ENCODE results near the gene SPRYD7. TPM values are rescaled to one million over a fixed set of nuclear protein-coding genes. Genes with fewer than 3 reads are reported as not detected.

The SPRYD7 gene
- total and polyA plus RNA-seq, 2 of the 13 experiments (the other 11 are each of a cell fraction or from before 2014, with no cell fraction given) = 2.7 to 5.9 TPM

DNA sequence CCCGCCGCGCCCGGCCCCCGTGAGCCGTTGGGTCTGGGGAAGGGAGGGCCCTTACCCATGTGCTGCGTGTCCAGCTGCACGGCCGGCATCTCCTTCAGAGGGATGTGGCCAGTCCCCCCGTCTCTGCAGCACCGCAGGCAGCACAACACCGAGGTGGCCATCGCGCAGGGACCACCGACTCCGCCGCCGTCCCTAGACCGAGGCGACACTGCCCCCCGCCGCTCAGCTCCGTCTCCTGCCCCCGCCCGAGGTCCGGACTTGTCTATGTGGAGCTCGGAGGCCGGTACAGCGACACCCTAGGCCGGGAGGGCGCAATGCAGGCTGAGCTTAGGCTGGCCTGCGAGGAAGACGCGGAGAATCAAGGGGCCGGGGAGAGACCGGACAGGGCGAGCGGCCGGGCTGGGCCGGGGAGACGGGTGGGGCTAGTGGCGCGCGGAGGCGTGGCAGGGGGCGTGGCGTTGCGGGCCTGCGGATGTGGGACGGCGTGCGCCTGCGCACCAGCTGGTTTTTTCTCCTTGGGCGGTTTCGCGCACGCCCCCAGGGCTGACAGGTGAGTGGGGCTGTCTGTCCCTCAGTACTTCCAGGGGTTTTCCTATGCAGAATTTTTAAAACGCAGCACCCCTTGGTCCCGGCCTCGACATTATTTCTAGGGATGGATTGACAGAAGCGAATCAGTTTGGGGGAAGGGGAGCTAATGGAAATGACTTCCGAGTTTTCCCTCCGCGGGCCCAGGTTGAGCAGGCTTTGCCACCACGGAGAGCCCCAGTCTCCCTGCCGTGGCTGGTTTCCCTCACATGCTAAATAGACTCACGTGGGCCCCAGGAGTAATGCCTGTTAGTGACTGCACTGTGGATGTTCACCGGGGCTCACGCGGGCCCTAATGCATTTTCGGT is at the start of gene SPRYD7 (continued):
- TF ChIP-seq, protein P1, sequence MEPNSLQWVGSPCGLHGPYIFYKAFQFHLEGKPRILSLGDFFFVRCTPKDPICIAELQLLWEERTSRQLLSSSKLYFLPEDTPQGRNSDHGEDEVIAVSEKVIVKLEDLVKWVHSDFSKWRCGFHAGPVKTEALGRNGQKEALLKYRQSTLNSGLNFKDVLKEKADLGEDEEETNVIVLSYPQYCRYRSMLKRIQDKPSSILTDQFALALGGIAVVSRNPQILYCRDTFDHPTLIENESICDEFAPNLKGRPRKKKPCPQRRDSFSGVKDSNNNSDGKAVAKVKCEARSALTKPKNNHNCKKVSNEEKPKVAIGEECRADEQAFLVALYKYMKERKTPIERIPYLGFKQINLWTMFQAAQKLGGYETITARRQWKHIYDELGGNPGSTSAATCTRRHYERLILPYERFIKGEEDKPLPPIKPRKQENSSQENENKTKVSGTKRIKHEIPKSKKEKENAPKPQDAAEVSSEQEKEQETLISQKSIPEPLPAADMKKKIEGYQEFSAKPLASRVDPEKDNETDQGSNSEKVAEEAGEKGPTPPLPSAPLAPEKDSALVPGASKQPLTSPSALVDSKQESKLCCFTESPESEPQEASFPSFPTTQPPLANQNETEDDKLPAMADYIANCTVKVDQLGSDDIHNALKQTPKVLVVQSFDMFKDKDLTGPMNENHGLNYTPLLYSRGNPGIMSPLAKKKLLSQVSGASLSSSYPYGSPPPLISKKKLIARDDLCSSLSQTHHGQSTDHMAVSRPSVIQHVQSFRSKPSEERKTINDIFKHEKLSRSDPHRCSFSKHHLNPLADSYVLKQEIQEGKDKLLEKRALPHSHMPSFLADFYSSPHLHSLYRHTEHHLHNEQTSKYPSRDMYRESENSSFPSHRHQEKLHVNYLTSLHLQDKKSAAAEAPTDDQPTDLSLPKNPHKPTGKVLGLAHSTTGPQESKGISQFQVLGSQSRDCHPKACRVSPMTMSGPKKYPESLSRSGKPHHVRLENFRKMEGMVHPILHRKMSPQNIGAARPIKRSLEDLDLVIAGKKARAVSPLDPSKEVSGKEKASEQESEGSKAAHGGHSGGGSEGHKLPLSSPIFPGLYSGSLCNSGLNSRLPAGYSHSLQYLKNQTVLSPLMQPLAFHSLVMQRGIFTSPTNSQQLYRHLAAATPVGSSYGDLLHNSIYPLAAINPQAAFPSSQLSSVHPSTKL (CRISPR knock-in tag; IDR thresholded peaks at IDR 0.05) = peak; percentile 83
- TF ChIP-seq, protein P2, sequence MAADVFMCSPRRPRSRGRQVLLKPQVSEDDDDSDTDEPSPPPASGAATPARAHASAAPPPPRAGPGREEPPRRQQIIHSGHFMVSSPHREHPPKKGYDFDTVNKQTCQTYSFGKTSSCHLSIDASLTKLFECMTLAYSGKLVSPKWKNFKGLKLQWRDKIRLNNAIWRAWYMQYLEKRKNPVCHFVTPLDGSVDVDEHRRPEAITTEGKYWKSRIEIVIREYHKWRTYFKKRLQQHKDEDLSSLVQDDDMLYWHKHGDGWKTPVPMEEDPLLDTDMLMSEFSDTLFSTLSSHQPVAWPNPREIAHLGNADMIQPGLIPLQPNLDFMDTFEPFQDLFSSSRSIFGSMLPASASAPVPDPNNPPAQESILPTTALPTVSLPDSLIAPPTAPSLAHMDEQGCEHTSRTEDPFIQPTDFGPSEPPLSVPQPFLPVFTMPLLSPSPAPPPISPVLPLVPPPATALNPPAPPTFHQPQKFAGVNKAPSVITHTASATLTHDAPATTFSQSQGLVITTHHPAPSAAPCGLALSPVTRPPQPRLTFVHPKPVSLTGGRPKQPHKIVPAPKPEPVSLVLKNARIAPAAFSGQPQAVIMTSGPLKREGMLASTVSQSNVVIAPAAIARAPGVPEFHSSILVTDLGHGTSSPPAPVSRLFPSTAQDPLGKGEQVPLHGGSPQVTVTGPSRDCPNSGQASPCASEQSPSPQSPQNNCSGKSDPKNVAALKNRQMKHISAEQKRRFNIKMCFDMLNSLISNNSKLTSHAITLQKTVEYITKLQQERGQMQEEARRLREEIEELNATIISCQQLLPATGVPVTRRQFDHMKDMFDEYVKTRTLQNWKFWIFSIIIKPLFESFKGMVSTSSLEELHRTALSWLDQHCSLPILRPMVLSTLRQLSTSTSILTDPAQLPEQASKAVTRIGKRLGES (CRISPR knock-in tag; IDR thresholded peaks at IDR 0.05; ENCODE audit: borderline replicate concordance) = no peak; the same call in 1 of the 2 replicates
- TF ChIP-seq ZNF256 (CRISPR knock-in tag; conservative IDR thresholded peaks at IDR 0.05) (no peak), HOXA7 (CRISPR knock-in tag; IDR thresholded peaks at IDR 0.05) (no peak), ZFYVE20 (CRISPR knock-in tag; IDR thresholded peaks at IDR 0.05; ENCODE audit: borderline replicate concordance, low read depth) (no peak), SOX6 (IDR thresholded peaks at IDR 0.05) (no peak), SOX6 (CRISPR knock-in tag; IDR thresholded peaks at IDR 0.05) (peak; percentile 84), PHF21A (CRISPR knock-in tag; IDR thresholded peaks at IDR 0.05) (peak; percentile 81), HNRNPUL1 (IDR thresholded peaks at IDR 0.05; ENCODE audit: low read depth, low read length) (no peak), KLF11 (CRISPR knock-in tag; IDR thresholded peaks at IDR 0.05) (no peak), FOXM1 (CRISPR knock-in tag; IDR thresholded peaks at IDR 0.05) (no peak), KLF16 (CRISPR knock-in tag; IDR thresholded peaks at IDR 0.05) (peak in 1 of 2 experiments; percentile 88; a peak in 1 of 4 replicates), BCL6 (CRISPR knock-in tag; IDR thresholded peaks at IDR 0.05) (peak; percentile 70), PCBP1 (IDR thresholded peaks at IDR 0.05; ENCODE audit: borderline replicate concordance, low read depth, low read length) (0 out of 2 replicates have a peak, but pooled peaks have one; percentile 76)
- TF ChIP-seq, protein P3, sequence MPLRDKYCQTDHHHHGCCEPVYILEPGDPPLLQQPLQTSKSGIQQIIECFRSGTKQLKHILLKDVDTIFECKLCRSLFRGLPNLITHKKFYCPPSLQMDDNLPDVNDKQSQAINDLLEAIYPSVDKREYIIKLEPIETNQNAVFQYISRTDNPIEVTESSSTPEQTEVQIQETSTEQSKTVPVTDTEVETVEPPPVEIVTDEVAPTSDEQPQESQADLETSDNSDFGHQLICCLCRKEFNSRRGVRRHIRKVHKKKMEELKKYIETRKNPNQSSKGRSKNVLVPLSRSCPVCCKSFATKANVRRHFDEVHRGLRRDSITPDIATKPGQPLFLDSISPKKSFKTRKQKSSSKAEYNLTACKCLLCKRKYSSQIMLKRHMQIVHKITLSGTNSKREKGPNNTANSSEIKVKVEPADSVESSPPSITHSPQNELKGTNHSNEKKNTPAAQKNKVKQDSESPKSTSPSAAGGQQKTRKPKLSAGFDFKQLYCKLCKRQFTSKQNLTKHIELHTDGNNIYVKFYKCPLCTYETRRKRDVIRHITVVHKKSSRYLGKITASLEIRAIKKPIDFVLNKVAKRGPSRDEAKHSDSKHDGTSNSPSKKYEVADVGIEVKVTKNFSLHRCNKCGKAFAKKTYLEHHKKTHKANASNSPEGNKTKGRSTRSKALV (CRISPR knock-in tag; IDR thresholded peaks at IDR 0.05) = no peak
- TF ChIP-seq, protein P4, sequence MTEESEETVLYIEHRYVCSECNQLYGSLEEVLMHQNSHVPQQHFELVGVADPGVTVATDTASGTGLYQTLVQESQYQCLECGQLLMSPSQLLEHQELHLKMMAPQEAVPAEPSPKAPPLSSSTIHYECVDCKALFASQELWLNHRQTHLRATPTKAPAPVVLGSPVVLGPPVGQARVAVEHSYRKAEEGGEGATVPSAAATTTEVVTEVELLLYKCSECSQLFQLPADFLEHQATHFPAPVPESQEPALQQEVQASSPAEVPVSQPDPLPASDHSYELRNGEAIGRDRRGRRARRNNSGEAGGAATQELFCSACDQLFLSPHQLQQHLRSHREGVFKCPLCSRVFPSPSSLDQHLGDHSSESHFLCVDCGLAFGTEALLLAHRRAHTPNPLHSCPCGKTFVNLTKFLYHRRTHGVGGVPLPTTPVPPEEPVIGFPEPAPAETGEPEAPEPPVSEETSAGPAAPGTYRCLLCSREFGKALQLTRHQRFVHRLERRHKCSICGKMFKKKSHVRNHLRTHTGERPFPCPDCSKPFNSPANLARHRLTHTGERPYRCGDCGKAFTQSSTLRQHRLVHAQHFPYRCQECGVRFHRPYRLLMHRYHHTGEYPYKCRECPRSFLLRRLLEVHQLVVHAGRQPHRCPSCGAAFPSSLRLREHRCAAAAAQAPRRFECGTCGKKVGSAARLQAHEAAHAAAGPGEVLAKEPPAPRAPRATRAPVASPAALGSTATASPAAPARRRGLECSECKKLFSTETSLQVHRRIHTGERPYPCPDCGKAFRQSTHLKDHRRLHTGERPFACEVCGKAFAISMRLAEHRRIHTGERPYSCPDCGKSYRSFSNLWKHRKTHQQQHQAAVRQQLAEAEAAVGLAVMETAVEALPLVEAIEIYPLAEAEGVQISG (CRISPR knock-in tag; IDR thresholded peaks at IDR 0.05) = peak; percentile 99
